GM21528 (cell line): Measurements from ENCODE around the gene STXBP6.

Source experiments
- ATAC-seq: cut with Tn5 transposase; IDR thresholded peaks from one replicate; pipeline ENCODE4 v1.9.1; 2021; ENCODE audit warnings: mild to moderate bottlenecking, moderate library complexity; ENCODE audit not compliant: unreplicated experiment, low FRiP score

STXBP6 gene

DNA sequence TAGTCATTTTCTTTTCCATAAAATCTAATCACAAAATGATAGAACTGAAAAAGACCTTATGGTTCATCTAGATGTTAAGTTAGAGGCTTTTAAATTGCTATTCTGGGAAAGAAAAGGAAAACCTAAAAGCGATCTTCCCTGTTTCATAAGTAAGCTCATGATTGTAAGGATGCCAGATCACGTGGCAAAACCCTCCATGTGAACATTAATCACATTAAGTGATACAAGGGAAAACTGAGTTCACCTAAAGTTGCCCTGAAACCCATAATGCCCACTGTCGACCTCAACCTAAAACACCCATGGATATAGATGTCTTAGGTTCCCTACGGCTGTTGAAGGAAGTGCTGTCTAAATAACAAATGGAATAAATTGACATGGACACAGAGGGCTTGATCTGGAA, 3.0 kb upstream of the STXBP6 start:
- ATAC-seq = no peak

DNA sequence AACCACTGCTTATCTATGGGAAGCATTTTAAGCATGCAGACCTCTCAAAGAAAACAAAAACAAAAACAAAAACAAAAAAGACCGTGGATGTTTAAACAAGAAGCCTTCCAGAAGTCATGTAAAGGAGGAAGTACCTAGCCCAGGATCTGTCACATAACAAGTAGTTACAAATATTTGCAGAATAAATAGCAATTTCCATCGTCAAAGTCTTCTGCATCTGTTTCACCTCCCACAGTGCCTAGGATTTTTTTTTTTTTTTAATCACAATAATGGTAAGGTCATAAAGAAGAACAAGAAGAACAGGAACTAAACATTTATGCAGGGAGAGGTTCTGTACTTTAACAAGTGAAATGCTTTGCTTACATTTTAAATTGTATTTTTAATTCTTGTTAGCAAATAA, 2.4 kb upstream of the STXBP6 start:
- no peak for ATAC-seq

DNA sequence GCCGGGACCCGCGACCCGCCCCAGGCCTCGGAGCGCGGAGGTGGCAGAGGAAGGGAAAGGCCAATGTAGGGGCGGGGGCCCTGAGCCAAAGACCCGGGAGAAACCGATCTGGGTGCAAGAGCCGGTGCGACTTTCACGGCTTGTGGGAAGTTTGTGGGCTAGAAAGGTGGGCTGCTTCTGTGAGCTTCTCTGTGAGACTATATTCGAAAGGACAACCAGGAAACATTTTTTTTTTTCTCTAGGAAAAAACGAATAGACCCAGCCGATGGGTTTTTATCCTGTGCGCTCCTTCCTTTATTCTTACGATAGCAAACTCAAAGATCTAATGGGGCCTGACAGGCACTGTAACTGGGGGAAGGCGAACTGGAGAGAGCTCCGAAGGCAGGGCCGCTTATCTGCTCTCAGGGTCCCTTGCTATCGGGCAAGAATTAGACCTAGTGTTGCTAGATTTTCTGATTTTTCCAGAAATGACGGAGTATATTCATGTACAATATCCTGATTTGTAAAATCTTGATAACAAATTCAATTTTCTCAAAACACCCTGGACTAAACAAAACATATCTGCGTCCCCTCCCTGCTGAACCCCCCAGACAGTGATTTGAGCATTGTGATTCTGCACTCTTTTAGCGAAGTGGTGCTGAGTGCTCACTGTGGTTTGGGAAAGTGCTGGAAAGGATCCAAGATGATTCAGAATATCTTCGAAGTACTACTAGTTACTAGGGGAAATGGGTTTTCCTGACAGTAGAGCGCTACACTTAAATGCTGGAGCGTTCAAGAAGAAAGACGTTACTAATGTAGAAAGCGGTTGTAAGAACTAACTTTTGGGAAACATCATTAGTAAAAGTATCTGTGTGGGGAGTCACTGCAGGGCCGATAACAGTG, 563 bp upstream of the STXBP6 start:
- no peak for ATAC-seq

DNA sequence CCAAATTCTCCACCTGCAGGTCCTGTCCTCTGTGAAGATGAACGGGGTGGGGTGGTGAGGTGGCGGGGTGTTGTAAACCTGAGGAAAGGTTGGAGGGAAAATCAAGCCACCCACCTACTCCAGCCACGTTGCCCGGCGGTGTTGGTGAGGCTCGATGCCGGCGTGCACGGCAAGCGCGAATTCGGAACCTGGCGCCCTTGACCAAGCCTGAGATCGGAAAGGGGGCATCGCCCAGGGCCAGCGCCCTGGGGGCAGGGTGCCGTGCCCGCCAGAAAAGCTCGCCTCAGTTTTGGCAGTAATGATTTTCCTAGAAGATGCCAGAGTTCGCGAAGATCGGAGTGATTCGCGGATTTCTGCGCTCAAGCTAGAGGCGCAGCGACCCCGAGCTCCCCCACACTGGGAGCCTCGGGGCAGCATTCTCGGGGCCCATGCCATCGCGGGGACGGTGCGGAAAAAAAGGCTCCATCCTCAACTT, 817 bp downstream of the STXBP6 start:
- ATAC-seq = no peak

DNA sequence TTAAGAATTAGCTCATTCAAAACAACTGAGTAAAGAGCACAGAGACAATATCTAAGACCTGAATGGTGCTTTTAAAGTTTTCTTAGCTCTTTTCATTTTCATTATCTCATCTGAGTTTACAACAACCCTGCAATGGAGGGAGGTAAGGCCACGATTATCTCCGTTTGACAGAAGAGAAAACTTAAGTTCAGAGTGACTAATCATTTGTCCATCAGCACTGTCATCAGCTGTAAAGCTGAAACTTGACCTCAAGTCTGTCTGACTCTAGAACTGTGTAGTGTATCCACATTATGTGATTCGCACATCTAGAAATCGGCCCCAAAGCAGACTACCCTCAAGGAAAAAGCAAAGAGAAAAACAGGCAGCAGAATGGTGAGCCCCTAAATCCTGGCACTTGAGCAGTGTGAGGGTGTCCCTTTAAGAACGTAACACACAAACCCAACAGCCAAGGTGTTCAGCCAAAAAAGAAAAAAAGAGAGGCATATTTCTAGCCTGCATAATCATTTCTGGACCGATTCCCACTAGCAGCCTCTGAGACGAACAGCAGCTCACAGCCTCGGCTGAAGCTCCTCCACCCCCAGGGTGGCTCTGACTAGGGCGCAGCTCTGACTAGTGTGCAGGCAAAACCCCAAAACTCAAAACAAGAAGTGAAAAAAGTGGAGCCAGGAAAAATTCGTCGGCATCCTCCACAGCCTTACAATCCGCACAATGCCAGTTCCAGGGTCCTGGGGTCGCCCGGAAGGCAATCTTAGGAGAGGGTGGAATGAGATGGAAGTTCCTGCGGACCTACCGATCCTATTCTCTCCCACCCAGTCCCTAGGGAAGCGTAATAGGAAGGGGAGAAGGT, 1.6 kb downstream of the STXBP6 start:
- ATAC-seq = no peak

DNA sequence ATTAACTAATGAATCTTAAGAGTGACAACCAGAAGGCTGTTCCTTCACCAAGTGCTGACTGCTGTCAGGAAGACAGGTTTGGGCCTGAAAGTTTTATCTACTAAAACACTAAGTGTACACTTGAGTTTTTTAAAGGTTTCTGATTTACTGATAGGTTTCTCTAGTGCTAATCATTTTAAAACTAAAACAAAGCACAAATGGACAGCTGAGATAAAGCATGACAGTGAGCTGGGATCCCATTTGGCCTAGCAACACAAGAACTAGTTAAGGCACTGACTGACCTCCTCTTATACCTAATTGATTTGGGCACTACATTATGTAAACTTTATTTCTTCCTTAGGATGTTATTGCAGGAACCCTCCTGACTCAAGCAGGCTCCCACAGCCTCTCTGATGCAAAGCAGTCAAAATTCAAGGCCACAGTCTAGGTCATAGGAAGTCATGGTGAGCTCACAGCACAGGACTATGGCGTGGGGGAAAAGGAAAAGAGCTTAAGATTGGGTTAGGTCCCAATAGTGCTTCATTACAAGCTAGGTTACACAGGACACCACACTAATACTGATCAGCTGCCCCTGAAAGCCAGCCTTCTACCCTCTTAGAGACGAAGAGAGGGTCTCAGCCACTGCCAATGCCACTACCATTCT, 3.5 kb downstream of the STXBP6 start:
- no peak for ATAC-seq

DNA sequence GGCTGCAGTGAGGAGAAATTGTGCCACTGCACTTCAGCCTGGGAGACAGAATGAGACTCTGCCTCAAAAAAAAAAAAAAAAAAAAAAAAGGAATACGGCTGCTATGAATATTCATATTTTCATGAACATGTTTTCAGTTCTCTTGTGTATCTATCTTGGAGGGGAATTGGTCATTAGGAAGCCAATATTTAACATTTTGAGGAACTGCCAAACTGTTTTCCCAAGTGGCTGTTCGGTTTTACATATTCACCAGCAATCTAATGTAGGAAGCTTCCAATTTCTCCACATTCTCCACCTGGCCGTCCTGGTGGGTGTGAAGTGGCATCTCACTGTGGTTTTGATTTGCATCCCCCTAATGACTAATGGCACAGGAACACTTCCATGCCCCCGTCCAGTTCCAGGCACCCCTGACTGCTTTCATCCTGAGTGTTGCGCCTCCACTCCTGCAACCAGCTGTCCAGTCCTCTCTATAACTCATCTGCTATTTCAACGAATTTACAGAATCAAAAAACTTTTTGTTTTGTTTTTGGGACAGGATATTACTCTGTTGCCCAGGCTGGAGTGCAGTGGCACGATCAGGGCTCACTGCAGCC, 5.7 kb downstream of the STXBP6 start:
- no peak for ATAC-seq

DNA sequence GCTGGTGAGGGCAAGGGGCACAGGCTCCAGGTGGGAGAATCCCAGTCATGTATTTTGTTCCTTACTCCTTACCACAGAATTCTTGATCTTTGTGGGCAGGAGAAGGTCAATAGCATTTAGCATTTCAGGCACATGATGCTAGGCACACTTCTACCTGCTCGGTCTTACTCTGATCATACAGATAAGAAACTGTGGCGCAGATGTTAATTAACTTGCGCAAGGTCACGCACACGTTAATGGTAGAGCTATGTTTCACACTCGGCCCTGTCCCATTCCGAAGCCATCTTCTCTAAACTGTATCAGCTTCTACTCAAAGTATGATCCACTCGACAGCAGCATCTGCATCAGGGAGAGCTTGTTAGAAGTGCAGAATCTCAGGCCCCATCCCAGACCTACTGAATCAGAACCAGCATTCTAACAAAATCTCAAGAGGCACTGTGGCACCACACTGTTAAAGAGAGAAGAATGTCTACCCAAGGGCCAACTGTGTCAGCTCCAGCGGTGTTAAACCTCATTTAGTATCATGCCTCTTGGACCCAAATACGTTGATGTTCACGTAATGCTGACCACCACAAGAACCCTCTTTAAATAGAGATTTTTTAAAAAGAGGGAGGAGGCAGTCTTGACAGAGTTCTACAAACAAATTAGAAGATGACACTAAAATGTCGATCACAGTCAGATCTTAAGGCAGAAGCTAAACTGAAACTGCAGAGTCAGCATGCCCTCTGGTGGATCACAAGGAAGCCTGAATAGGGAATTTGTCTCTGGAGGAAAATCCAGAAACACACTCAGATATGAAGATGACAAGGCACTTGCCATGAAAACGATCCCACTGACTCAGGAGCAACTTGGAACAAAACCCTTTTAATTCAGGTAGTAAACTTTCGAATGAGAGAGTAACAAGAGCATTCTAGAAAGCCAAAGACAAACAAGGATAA, 7.3 kb downstream of the STXBP6 start:
- ATAC-seq = no peak

DNA sequence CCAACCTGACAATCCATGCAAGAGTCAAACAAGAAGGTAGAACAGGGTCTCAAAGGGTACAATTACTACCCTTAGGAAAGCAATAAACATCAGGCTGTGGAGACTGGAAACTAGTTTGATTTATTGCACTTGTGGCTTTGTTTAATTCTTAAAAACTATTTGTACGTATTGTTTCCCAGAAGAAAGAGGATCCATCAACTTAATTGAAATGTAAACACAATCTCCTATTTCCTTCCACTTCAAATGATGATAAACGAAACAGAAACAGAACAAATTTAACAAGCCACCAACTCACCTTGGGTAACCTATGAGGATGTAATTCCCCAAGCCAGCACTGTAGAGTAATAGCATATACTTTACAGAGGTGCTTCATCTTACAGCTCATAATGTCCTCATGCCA, 8.0 kb downstream of the STXBP6 start:
- ATAC-seq = no peak

DNA sequence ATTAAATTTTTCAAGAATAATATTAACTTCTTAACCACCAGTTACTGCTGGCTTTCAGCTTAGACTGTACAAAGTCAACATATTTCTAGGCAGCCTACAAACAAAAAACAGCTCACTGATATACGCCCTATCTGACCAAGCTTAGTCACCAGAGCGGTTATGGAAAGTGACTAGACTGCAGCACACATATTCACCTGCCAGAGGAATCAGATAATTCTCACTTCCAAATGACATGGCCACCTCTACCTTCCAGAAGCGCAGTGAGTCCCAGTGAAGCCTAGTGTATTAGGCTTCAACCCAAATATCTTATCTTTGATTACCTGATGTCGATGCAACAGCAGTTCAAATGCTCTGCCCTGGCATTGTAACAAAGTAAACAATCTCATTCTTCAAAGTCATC, 8.5 kb downstream of the STXBP6 start:
- no peak for ATAC-seq

DNA sequence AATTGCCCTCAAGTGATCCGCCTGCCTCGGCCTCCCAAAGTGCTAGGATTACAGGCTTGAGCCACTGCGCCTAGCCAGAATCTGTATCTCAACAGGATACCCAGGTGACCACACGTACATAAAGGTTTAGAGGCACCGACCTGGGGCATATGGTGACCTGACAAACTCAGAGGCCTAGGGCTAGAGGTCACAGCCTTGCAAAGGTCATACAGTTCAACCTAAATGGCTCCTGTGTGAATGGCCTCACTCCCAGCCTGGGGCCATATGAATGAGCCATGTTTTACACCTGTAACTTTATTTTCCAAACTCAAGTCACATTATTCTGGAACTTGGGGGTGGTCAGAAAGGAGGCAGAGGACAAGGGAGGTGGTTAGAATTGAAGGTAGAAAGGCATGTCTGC, 10.0 kb downstream of the STXBP6 start:
- no peak for ATAC-seq

DNA sequence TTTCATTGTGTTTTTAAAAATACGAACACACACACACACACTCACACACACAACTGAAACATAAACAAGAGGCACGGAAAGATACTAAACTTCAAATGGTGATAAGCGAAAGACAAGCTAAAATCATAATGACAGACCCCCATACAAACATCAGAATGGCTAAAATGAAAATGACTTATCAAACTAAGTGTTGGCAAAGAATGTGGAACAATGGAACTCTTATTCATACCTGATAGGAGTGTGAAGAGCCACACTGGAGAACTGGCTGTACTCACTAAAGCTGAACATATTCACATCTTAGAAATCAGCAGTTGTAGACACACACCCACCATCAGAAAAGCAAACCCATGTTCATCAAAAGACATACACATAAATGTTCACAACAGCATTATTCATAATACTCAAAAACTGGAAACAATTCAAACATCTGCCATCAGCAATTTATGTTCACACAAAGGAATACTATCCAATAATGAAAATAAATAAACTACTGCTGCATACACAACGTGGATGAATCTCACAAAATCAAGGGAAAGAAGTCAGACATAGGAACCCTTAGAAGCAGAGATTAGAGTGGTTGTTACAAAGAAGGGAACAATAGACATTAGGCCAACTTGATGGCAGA, 11.8 kb downstream of the STXBP6 start:
- no peak for ATAC-seq

DNA sequence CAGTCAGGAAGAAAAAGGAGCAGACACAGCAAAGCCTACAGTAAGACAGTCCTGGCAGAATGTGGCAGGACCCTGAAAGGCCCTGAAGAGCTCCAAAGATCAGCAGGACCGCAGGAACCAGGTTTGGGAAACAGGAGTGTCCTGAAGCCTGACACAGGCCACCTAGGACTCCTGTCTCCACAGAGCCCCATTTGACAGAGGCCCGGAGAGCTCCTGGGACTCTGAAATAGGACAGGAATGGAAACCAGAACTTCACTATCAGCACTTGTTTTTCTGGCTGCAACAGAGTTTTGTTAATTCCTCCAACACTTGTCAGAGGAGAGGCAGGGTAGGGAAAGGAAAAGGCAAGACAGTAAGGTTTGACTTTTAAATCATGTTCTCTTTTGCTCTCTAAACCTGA, 12.9 kb downstream of the STXBP6 start:
- no peak for ATAC-seq

DNA sequence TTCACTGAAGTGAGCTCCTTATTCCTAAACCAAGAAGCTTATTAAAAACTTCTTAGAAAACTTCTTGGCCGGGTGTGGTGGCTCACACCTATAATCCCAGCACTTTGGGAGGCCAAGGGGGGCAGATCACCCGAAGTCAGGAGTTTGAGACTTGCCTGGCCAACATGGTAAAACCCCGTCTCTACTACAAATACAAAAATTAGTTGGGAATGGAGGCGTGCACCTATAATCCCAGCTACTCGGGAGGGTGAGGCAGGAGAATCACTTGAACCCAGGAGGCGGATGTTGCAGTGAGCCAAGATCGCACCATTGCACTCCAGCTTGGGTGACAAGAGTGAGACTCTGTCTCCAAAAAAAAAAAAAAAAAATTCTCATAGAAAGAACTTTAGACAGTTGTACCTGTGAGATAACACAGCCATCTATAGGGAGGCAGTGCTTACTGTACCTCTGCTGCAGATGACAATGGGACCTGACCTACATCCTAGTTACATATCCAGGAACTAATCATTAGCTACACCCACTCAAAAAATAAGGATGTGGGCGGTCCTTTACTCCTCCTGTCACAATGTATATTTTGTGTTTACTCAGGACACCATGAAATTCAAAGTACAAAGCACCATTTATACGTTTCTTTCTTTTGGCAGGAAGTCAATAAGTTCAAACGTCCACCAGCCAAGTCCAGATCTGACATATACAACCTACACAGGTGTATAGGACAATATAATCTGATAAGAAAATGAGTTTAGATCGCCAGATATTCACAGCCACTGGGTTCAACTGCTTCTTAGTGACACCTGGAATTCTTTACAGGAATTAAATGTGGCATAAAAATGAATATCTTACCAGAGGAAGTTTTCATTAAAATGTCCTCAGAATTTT, 14.9 kb downstream of the STXBP6 start:
- no peak for ATAC-seq

DNA sequence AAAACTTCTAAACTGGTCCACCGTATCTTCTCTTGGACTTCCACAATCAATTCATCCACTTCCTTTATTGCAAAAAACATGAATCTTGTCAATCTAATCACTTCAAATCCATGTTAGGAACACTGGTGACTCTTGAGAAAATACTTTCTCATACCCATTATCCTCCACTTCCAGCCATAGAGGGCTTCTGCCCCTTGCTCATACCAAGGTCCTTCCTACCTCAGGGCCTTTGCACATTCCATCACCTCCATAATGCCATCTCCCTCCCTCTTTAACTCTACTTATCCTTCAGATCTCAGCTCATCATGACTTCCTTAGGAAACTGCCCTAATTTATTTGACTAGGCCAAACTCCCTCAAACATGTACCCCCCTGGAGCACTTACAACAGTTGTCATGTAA, 16.6 kb downstream of the STXBP6 start:
- ATAC-seq = no peak

DNA sequence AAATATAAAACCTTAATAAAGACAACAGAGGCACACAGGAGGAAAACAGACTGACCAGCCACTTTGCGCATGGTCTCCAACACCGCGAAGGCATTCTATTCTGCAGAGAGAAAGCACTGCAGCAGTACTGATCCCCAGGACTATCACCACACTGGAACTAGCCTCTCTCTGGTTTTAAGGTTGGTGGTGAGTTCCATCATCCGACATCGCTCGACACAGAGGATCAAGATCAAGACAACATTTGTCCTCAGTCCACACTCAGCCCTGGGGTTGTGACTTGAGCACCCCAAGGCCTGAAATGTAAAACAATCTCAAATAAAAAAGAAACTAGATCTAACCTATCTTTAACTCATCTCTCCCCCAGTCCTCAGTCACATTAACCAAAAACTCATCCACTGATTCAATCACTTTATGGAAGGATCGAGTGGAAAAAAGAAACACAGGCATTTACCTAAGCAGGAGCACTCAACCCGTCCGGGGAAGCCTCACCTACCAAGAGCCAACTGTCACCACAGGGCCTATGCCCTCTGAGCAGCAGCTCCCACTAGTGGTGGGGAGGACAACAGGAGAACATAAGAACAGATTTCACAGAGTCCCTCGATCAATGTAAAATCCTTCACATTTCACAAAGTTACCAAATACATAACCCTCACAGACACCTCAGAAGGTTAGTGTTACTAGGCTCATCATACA, 17.7 kb downstream of the STXBP6 start:
- ATAC-seq = no peak

DNA sequence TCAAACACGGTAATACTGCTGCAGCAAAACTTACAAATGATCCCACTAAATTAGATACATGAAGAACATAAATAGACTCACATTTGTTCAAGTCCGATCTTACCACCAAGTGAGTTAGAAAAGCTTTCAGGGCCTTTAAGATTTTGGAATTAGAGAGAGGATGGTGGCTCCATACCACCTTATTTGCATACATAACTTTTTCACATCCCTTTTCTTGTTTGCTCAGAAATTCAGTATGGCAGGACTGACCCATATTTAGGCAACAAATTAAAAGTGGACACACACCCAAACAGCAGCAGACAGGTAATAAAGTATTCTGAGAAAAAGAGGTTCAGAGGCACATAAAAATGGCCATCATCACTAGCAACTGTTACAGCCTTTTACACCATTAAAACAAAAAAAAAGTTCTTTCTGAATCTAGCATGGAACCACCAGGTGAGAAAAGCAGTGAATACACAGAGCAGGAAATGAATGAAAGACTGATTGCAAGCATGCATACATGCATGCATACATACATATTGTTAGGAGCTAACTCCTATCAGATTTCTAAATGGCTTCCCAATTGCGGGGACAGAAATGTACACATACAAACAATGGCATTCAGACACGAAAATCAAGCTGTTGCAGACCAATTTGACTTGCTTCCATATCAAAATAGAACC, 23.3 kb downstream of the STXBP6 start:
- ATAC-seq = no peak
